GOT3 (cell line): ENCODE measurements around the gene CNTRL.

Experiments
- DNase-seq: peaks from one replicate; lab custom pipeline; 2025; ENCODE audit warnings: mixed read lengths; lab: John Stamatoyannopoulos, UW

Gene CNTRL

GRCh38 chr9:121204121-121204520 lies 129.4 kb downstream of the CNTRL start:
- no peak for DNase-seq

GRCh38 chr9:121204611-121205010 lies 129.9 kb downstream of the CNTRL start:
- no peak for DNase-seq

- no peak for DNase-seq
Observed at GRCh38 chr9:121206516-121207370, 132.0 kb downstream of the CNTRL start.

- DNase-seq: no peak
Observed at GRCh38 chr9:121207371-121207940, 132.7 kb downstream of the CNTRL start.

GRCh38 chr9:121210536-121210935 lies 135.8 kb downstream of the CNTRL start:
- no peak for DNase-seq

- DNase-seq: peak; percentile 5
Observed at GRCh38 chr9:121213136-121213806, 138.5 kb downstream of the CNTRL start.

GRCh38 chr9:121214005-121214404 lies 139.2 kb downstream of the CNTRL start:
- no peak for DNase-seq

GRCh38 chr9:121216271-121216805 lies 141.6 kb downstream of the CNTRL start:
- no peak for DNase-seq

- no peak for DNase-seq
Observed at GRCh38 chr9:121217609-121218292, 143.0 kb downstream of the CNTRL start.

- no peak for DNase-seq
Observed at GRCh38 chr9:121218357-121219027, 143.7 kb downstream of the CNTRL start.

GRCh38 chr9:121219530-121219929 lies 144.8 kb downstream of the CNTRL start:
- no peak for DNase-seq

GRCh38 chr9:121220996-121221663 lies 146.4 kb downstream of the CNTRL start:
- no peak for DNase-seq

- DNase-seq: no peak
Observed at GRCh38 chr9:121221664-121222055, 146.9 kb downstream of the CNTRL start.

GRCh38 chr9:121222524-121223171 lies 147.9 kb downstream of the CNTRL start:
- DNase-seq: no peak

- no peak for DNase-seq
Observed at GRCh38 chr9:121225240-121225639, 150.5 kb downstream of the CNTRL start.

- no peak for DNase-seq
Observed at GRCh38 chr9:121226175-121226574, 151.4 kb downstream of the CNTRL start.
